Ammon's horn (tissue), 1 donor: Measurements from ENCODE around the gene SDF2.
"Not testable (repeated sequence)": the region's sequence is repeated elsewhere in the genome, so short reads cannot be mapped to it uniquely, and the experiment has no call there.

Source experiments
- DNase-seq: peaks from one replicate; pipeline ENCODE4 v3.0.0-alpha.2; 2016; ENCODE audit warnings: low spot score

The SDF2 gene

GRCh38 chr17:28626818-28627217 is 34.9 kb downstream of the SDF2 start:
- no peak for DNase-seq

- DNase-seq = no peak
Observed at GRCh38 chr17:28624148-28624547, 37.6 kb downstream of the SDF2 start.

GRCh38 chr17:28623696-28624095 is 38.0 kb downstream of the SDF2 start:
- peak; percentile 54 for DNase-seq

- no peak for DNase-seq
Observed at GRCh38 chr17:28622186-28622585, 39.5 kb downstream of the SDF2 start.

GRCh38 chr17:28620010-28620409 is 41.7 kb downstream of the SDF2 start:
- no peak for DNase-seq

GRCh38 chr17:28618464-28618863 is 43.2 kb downstream of the SDF2 start:
- DNase-seq = no peak

- DNase-seq = no peak
Observed at GRCh38 chr17:28616281-28616680, 45.4 kb downstream of the SDF2 start.

GRCh38 chr17:28615260-28615940 is 46.3 kb downstream of the SDF2 start:
- DNase-seq = no peak

GRCh38 chr17:28613931-28614381 is 47.8 kb downstream of the SDF2 start, which contains the start of gene RSKR:
Gene RSKR, minus strand, starts transcription at chr17:28614185. Its CDS starts 24 bp downstream, at chr17:28614161.
- DNase-seq = peak; percentile 69

GRCh38 chr17:28612936-28613872 is 48.5 kb downstream of the SDF2 start:
- peak; percentile 46 for DNase-seq

- no peak for DNase-seq
Observed at GRCh38 chr17:28612531-28612930, 49.2 kb downstream of the SDF2 start.

GRCh38 chr17:28610376-28610775 is 51.3 kb downstream of the SDF2 start:
- no peak for DNase-seq

GRCh38 chr17:28604031-28604430 is 57.7 kb downstream of the SDF2 start:
- not testable (repeated sequence) for DNase-seq

GRCh38 chr17:28599311-28600184 is 62.2 kb downstream of the SDF2 start:
- peak; percentile 79 for DNase-seq

GRCh38 chr17:28598799-28599310 is 62.9 kb downstream of the SDF2 start, which contains the start of gene SPAG5:
Gene SPAG5, minus strand, starts transcription at chr17:28599025. Its CDS starts 79 bp downstream, at chr17:28598946.
- peak; percentile 96 for DNase-seq

- DNase-seq = no peak
Observed at GRCh38 chr17:28598389-28598788, 63.3 kb downstream of the SDF2 start.
